ENCODE data around the gene KLF18. TPM values are rescaled to one million over a fixed set of nuclear protein-coding genes. Genes with fewer than 3 reads are reported as not detected.

The KLF18 gene
- total RNA-seq, 2 experiments from 2014 or later = not detected

Other genes starting within 250 kb of the KLF18 start
- gene ARTN, start 207.8 kb downstream of the KLF18 start, total RNA-seq = under 1 TPM; 0.39 to 0.71 TPM
- 10 to 100 TPM; 24.1 to 24.4 TPM for gene IPO13, start 194.7 kb downstream of the KLF18 start, total RNA-seq
- gene DPH2, start 171.6 kb downstream of the KLF18 start, total RNA-seq = 10 to 100 TPM; 26.7 to 28.2 TPM
- 10 to 100 TPM; 90.4 to 94.2 TPM for gene ATP6V0B, start 166.7 kb downstream of the KLF18 start, total RNA-seq
- gene B4GALT2, start 162.4 kb downstream of the KLF18 start, total RNA-seq = 10 to 100 TPM; 12.5 to 13.3 TPM
- 1 to 10 TPM; 1.3 to 3.2 TPM for gene CCDC24, start 150.0 kb downstream of the KLF18 start, total RNA-seq
- gene SLC6A9, start 110.2 kb downstream of the KLF18 start, total RNA-seq = 1 to 10 TPM; 1.9 to 3.0 TPM
- gene KLF17, start 22.8 kb downstream of the KLF18 start, total RNA-seq = not detected
- gene DMAP1, start 71.8 kb upstream of the KLF18 start, total RNA-seq = 10 to 100 TPM; 53.3 to 58.6 TPM
- gene ERI3, start 213.6 kb upstream of the KLF18 start, total RNA-seq = 10 to 100 TPM; 26.5 to 30.4 TPM